ENCODE results near the gene KCTD11. TPM values are rescaled to one million over a fixed set of nuclear protein-coding genes. Genes with fewer than 3 reads are reported as not detected.

Gene KCTD11
- total RNA-seq, 1 experiment from 2014 or later: 5.3 TPM

DNA sequence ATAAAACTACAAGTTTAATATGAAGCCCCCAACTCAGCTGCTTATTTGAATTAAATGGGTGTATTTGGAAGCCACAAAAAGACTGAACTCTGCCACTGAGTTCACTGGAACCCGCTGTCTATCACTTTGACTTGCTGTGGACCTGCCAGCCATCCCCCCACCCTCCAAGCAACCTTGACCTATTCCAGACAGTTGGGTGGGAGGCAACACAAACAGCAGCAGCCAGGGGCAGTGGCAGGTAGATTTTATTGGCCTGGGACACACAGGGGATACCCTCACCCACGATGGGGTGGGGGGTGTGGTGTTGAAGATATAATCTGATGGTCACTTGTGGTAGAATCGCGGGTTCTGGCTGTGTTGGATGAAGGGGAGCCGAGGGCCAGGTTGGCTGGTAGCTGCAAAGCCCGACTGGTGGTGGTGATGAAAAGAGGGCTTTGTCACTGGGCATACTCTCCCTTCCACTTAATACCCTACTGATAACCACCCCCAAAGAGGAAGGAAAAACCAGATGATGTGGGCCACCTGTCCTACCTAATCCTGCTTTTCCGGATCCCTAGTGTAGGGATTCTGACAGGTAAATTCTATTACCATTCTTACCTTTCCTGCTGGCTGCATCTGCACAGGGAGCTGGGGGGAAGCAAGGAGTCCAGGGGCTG, 39.4 kb upstream of the KCTD11 start:
- Histone ChIP-seq H3K27ac (ENCODE audit: insufficient read length, low read depth, low read length) (no peak overlapping the region), H4K5ac (ENCODE audit: insufficient read length, low read depth, low read length) (no peak overlapping the region), H3K18ac (ENCODE audit: insufficient read length, low read depth, low read length) (no peak overlapping the region), H3K9me3 (ENCODE audit: control insufficient read depth, low read depth, low read length) (no peaks in the 10 kb centered on the region), H3K79me2 (ENCODE audit: insufficient read depth, low read length) (peaks cover 21% of the 10 kb centered on the region), H3K23ac (ENCODE audit: insufficient read length, low read depth, low read length) (no peak overlapping the region), H3K79me1 (ENCODE audit: insufficient read depth, low read depth, low read length, poor library complexity, severe bottlenecking) (no peaks in the 10 kb centered on the region), H4K91ac (ENCODE audit: insufficient read length, low read depth, low read length) (no peak overlapping the region), H3K4me1 (ENCODE audit: insufficient read depth, low read length) (peaks cover 2% of the 10 kb centered on the region; the same call in 1 of the 2 replicates), H2BK120ac (ENCODE audit: low read depth, low read length, poor library complexity, severe bottlenecking) (no peak overlapping the region), H4K20me1 (ENCODE audit: control insufficient read depth, insufficient read depth, insufficient read length) (no peaks in the 10 kb centered on the region), H3K4me2 (ENCODE audit: insufficient read depth, insufficient read length, low read length) (no peak overlapping the region), H2BK5ac (ENCODE audit: insufficient read length, low read length) (no peak overlapping the region), H2BK20ac (ENCODE audit: low read depth, low read length, poor library complexity, severe bottlenecking) (no peak overlapping the region), H3K14ac (ENCODE audit: insufficient read depth, low read length) (no peak overlapping the region), H4K8ac (replicated peaks; ENCODE audit: insufficient read length, low read depth, low read length) (no peak overlapping the region), H2BK12ac (ENCODE audit: insufficient read length, low read depth, low read length) (no peak overlapping the region), H3K4ac (ENCODE audit: low read depth, low read length) (no peak overlapping the region), H3T11ph (ENCODE audit: low read length) (no peak overlapping the region), H3K56ac (ENCODE audit: insufficient read length, low read depth, low read length) (no peak overlapping the region), H2AK5ac (ENCODE audit: insufficient read length, low read length) (no peak overlapping the region), H3K9ac (ENCODE audit: extremely low read depth, insufficient read length, low read length) (no peak overlapping the region), H3K27me3 (ENCODE audit: insufficient read depth, low read length) (no peaks in the 10 kb centered on the region), H2AFZ (ENCODE audit: low read length) (no peak overlapping the region), H2BK15ac (ENCODE audit: low read depth, low read length) (no peak overlapping the region), H3K23me2 (ENCODE audit: insufficient read length, low read depth, low read length, poor library complexity, severe bottlenecking) (peaks cover 19% of the 10 kb centered on the region)
- no peaks in the 10 kb centered on the region; the same call in 1 of the 2 replicates for H3K27me3 Mint-ChIP-seq (ENCODE audit: low read depth)
- no CpG with 5 or more reads among the region's 7 CpGs for WGBS (ENCODE audit: extremely low coverage, insufficient read length, low lambda C conversion rate)
- peak overlapping the region; percentile 69 to 71; a peak in 2 of 5 replicates for H3K4me3 Mint-ChIP-seq
- peak overlapping the region in 2 of 3 experiments; percentile 60 to 70; a peak in 3 of 7 replicates for H3K27ac Mint-ChIP-seq
- no peak for DNase-seq
- TF ChIP-seq, protein P1, sequence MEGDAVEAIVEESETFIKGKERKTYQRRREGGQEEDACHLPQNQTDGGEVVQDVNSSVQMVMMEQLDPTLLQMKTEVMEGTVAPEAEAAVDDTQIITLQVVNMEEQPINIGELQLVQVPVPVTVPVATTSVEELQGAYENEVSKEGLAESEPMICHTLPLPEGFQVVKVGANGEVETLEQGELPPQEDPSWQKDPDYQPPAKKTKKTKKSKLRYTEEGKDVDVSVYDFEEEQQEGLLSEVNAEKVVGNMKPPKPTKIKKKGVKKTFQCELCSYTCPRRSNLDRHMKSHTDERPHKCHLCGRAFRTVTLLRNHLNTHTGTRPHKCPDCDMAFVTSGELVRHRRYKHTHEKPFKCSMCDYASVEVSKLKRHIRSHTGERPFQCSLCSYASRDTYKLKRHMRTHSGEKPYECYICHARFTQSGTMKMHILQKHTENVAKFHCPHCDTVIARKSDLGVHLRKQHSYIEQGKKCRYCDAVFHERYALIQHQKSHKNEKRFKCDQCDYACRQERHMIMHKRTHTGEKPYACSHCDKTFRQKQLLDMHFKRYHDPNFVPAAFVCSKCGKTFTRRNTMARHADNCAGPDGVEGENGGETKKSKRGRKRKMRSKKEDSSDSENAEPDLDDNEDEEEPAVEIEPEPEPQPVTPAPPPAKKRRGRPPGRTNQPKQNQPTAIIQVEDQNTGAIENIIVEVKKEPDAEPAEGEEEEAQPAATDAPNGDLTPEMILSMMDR (conservative IDR thresholded peaks at IDR 0.05): no peak
- peaks cover 38 to 39% of the 10 kb centered on the region in 2 experiments for H3K4me1 Mint-ChIP-seq
- no peaks in the 10 kb centered on the region for H3K9me3 Mint-ChIP-seq
- peaks cover 50 to 74% (median 70%) of the 10 kb centered on the region in 3 experiments for H3K36me3 Mint-ChIP-seq (ENCODE audit: insufficient read depth in 1 of 3, low read depth in 3 of 3)

Data from H9 (cell line).